ENCODE data around the gene PAIP1.
"Not testable (repeated sequence)": the region's sequence is repeated elsewhere in the genome, so short reads cannot be mapped to it uniquely, and the experiment has no call there.

Gene PAIP1

DNA sequence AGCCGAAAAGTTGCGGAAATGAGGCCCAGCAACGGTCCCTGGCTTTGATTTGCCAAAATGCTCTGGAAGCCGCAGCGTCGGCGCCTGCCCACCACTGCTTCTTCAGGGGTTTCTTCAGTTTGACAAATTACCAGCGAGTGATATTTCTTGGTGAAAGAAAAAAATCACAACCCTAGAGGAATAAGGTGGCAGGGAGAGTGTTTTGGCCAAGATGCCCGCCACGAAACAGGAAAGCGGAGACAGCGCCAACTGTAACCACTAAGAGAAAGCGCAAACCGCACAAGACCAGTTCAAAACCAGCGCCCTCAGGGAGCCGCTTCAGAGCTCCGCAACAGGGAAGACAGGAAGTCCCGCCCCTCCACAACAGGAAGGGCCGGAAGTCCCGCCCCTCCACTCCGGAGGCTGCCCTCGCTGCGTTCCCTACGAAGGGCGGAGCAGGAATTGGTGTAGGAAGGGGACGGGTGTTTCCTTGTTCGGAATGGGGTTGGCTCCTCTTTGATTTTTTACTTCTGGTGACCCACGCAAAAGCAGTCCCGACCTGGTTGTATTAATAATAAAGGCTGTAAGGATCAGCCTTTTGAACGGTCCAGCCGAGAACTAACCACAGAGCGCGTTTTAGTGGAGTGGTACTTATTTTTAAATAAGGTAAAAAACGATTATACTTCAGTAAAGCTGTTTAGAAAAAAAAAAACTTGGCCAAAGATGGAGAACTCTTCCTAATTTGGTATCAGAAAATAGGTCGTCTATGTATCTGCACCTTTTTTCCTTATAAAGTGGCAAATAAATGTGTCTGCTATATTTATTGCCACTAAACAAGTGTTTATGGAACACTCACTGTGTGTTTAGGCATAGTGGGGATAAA, 41.8 kb downstream of the PAIP1 start, which contains the start of gene C5orf34:
C5orf34 (minus strand) TSS at position 333 of the 862 bp plus-strand sequence. CDS start 5,809 bp downstream, outside the sequence.
- DNase-seq, result peak; percentile 96 to 100

DNA sequence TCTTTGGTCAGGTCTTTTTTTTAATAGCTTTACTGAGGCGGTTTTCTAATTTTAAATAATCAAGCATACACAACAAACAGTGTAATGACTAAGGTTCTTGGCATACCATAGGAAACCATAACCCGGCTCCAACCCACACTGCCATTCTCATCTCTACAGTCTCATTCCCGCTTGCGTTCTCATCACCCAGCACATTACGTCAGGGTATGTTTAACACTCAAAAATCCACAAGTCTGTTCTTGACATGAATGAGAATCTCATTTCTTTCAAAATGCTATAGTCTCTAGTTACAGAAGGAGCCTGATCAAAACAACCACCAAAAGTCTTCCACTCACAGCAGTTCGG, 42.4 kb downstream of the PAIP1 start:
- DNase-seq, result no peak

DNA sequence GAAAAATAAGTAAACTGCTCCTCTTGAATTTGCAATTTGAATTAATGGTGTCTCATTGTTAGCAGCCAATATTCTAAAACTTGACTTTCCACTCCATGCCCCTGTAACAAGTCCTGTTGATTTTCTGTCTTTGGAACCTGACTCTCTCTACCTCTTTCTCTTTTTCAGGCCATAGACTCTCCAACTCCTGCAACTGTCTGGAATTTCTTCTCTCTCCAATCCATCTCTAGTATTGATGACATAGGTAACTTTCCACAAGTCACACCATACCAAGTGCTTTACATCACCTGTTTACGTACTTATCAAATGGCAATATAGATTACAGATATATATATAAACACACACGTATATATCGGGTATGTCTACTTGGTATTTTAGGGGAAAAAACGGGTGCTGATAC, 42.9 kb downstream of the PAIP1 start:
- no peak for DNase-seq

GRCh38 chr5:43511062-43511461, 45.8 kb downstream of the PAIP1 start:
- not testable (repeated sequence) for DNase-seq

- DNase-seq, result peak; percentile 52 to 62
Observed at GRCh38 chr5:43498581-43498980, 58.3 kb downstream of the PAIP1 start.

DNA sequence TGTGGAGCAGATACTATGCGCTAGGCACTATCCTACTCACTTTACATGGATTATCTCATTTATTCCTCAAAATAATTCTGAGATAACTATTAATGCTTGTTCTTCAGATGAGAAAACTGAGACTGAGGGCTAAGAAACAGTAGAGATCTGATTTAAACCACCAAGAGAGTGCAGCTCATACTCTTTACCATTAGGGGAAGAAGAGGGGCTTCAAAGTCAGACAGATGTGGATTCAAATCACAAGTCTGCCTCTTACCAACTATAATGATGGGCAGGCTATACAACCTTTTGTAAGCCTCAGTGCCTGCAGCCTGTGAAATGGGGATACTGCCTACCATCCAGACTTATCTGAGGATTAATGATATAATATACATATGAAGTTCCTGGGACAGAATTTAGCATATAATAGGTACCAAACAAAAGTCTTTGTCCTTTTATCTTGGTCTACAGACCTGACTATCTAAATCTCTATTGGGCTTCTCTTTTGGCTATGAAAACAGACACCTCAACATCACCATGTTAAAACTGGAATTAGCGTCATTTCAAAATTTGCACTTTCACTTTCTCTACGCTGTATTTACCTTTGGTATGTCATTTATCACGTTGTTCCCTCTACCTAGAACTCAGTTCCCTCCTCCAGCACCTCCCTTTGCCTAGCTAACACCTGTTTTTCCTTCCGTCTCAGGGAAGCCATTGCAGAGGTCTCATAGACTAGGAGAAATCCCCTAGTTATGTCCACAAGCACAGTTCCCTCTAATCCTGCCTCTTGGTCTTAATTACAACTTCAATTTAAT, 59.4 kb downstream of the PAIP1 start:
- no peak for DNase-seq

- no peak for DNase-seq
Observed at GRCh38 chr5:43491326-43491725, 65.6 kb downstream of the PAIP1 start.

DNA sequence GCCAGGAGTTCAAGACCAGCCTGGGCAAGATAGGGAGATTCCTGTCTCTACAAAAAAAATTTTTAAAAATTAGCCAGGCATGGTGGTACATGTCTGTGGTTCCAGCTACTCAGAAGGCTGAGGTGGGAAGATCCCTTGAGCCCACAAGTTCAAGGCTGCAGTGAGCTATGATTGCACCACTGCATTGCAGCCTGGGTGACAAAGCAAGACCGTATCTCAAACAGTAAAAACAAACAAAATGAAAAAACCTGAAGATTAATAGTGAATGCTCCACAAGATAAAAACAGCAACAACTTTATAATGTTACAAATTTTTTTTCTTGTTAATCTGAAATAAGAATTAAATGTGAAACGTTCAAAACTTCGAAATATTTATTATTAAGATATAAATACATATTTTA, 70.5 kb downstream of the PAIP1 start:
- DNase-seq, result no peak

DNA sequence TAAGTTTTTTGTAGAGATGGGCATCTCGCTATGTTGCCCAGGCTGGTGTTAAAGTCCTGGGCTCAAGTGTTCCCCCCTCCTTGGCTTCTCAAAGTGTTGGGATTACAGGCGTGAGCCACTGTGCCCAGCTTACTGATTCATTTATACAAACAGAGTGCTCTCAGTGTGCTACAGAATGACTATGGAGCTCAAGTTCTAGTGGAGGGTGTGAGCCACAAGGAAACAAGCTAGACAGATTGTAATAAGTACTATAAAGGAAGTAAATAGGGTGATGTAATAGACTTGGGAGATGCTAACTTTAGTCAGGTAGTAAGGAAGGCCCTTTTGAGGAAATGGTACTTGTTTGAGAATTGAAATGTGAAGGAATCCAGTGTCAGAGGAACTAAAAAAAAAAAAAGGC, 71.5 kb downstream of the PAIP1 start:
- no peak for DNase-seq

DNA sequence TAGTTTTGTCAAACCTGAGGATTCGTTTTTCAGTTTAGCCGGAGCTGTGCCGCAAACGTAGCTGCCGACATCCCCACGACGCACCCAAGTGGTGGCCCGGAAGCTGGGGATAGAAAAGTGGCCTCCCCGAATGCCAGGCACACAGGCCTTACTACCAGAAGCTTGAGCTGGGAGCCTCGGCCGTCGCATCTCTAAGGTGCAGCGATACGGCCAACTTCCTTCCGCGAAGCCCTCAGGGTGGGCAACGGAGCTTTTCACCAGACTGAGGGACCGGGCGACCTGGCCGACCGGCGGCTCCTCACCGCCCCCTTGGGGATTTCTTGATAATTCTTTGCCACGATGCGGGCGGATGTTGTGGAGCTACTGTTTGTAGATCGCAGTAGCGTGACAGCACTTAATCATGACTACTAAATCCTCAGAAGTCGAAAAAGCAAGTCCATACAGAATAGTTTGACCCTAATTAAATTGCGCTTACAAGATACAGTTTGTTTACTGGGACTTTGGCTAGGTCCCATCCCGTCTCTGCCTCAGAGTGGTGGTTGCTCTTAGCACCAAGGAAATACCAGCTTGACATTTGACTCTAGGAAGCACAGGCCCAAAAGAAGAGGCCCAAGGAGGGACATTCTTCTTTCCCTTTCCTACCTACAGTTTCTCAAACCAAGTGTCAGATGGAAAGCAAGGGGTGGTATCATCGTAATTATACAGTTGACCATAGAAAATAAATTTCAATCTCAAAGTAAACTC, 72.6 kb downstream of the PAIP1 start:
- peak; percentile 74 to 86 for DNase-seq

GRCh38 chr5:43483298-43484105, 73.4 kb downstream of the PAIP1 start, which contains the start of gene TMEM267:
Gene TMEM267 (minus strand): TSS chr5:43483865. CDS start chr5:43453969, 29,896 bp downstream.
- peak; percentile 91 for DNase-seq

- DNase-seq, result no peak
Observed at GRCh38 chr5:43482490-43483297, 74.2 kb downstream of the PAIP1 start.

Measured in inflammatory macrophage treated with lipopolysaccharide for 1 hour (primary cell).